Liver (tissue), 3 donors: Measurements from ENCODE around the gene ELL2.

ENCODE experiments used
- EGR1 ChIP-seq, 2 donors: IDR thresholded peaks; 2 replicates each; pipeline ENCODE4 v1.6.1; 2016 to 2018; ENCODE audit warnings: antibody characterized with exemption in 2 of 2, low read depth in 2 of 2
- HNF4A ChIP-seq, 2 donors: conservative IDR thresholded peaks; 2 replicates each; pipeline ENCODE4 v1.6.1; 2016; ENCODE audit warnings: antibody characterized with exemption in 2 of 2, mild to moderate bottlenecking in 2 of 2
- JUND ChIP-seq, 2 donors: IDR thresholded peaks; 2 replicates each; pipeline ENCODE4 v1.6.1; 2016; ENCODE audit warnings: antibody characterized with exemption in 2 of 2
- NR2F2 ChIP-seq: IDR thresholded peaks from 2 replicates; pipeline ENCODE4 v1.6.1; 2016; ENCODE audit warnings: antibody characterized with exemption
- TAF1 ChIP-seq: conservative IDR thresholded peaks from 2 replicates; pipeline ENCODE4 v1.6.1; 2016; ENCODE audit warnings: antibody characterized with exemption, mild to moderate bottlenecking
- YY1 ChIP-seq: IDR thresholded peaks from 2 replicates; pipeline ENCODE4 v1.6.1; 2016; ENCODE audit warnings: antibody characterized with exemption, mild to moderate bottlenecking
- TF ChIP-seq, protein P1 (sequence below): fragments of 150-350 bp; IDR thresholded peaks from 2 replicates; pipeline ENCODE4 v1.5.1; 2017; ENCODE audit warnings: improper control_type of control experiment, low read depth, low read length; ENCODE audit not compliant: missing input control
- donor health status: healthy.
- donor health status: healthy.

DNA sequence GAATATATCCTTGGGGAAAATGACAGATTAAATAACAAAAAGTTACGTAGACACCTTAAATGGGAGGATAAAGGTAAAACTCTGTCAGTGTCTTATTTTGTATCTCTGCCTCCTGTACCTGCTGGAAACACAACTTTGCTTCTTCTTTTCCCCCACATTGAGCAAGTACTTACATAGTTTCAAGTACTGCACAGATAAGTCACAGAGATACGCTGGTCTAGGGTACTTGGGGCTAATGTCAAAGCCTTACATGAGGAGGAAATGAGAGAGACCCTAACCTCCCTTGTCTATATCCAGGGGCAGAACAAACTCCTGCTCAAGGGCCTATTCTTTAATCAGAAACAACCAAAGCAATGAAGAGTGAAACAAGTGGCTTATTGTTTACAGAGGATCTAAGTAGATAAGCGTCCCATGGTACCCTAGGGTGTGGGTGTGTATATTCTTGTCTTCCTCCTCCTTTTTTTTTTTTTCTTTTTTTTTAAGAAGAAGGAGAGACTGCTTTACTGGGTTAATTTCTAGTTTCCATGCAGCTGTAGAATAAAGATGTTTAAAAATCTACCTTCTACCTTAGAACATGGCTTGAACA lies 43.1 kb downstream of the ELL2 start:
- TF ChIP-seq YY1 (no peak), TAF1 (no peak), HNF4A (conservative IDR thresholded peaks at IDR 0.05) (no peak), NR2F2 (no peak), JUND (IDR thresholded peaks at IDR 0.05) (no peak), EGR1 (IDR thresholded peaks at IDR 0.05; ENCODE audit: low read depth in 2 of 2) (no peak)
- TF ChIP-seq, protein P1, sequence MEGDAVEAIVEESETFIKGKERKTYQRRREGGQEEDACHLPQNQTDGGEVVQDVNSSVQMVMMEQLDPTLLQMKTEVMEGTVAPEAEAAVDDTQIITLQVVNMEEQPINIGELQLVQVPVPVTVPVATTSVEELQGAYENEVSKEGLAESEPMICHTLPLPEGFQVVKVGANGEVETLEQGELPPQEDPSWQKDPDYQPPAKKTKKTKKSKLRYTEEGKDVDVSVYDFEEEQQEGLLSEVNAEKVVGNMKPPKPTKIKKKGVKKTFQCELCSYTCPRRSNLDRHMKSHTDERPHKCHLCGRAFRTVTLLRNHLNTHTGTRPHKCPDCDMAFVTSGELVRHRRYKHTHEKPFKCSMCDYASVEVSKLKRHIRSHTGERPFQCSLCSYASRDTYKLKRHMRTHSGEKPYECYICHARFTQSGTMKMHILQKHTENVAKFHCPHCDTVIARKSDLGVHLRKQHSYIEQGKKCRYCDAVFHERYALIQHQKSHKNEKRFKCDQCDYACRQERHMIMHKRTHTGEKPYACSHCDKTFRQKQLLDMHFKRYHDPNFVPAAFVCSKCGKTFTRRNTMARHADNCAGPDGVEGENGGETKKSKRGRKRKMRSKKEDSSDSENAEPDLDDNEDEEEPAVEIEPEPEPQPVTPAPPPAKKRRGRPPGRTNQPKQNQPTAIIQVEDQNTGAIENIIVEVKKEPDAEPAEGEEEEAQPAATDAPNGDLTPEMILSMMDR: no peak
